Stimulated activated CD4-positive, alpha-beta T cell treated with anti-CD3 and anti-CD28 coated beads, Interleukin-1b, Interleukin-23, amount 100 ng/mL, for 4 hours (primary cell): ENCODE data around the gene EPN1.

ENCODE experiments used
- DNase-seq, 2 donors: peaks; one replicate each; pipeline ENCODE4 v3.0.0-alpha.2; 2020; ENCODE audit warnings: low read depth in 2 of 2

Gene EPN1

GRCh38 chr19:55660991-55661390 lies 14.0 kb upstream of the EPN1 start:
- no peak for DNase-seq

- no peak for DNase-seq
Observed at GRCh38 chr19:55661826-55662225, 13.2 kb upstream of the EPN1 start.

GRCh38 chr19:55663846-55664536 lies 11.0 kb upstream of the EPN1 start:
- no peak for DNase-seq

GRCh38 chr19:55666343-55667005 lies 8.6 kb upstream of the EPN1 start:
- no peak for DNase-seq

GRCh38 chr19:55667006-55667381 lies 8.0 kb upstream of the EPN1 start:
- DNase-seq: no peak

GRCh38 chr19:55667511-55667910 lies 7.5 kb upstream of the EPN1 start:
- no peak for DNase-seq

- DNase-seq: no peak
Observed at GRCh38 chr19:55667958-55668357, 7.1 kb upstream of the EPN1 start.

- no peak for DNase-seq
Observed at GRCh38 chr19:55668603-55669348, 6.2 kb upstream of the EPN1 start.

GRCh38 chr19:55669418-55670279 lies 5.4 kb upstream of the EPN1 start:
- DNase-seq: no peak

GRCh38 chr19:55670280-55671053 lies 4.6 kb upstream of the EPN1 start:
- DNase-seq: no peak

GRCh38 chr19:55671054-55671378 lies 4.0 kb upstream of the EPN1 start:
- no peak for DNase-seq

GRCh38 chr19:55672418-55672817 lies 2.6 kb upstream of the EPN1 start:
- DNase-seq: no peak

GRCh38 chr19:55673465-55673864 lies 1.6 kb upstream of the EPN1 start:
- DNase-seq: no peak

- no peak for DNase-seq
Observed at GRCh38 chr19:55673889-55674288, 1.1 kb upstream of the EPN1 start.

GRCh38 chr19:55674459-55674840 lies 576 bp upstream of the EPN1 start:
- DNase-seq: no peak

GRCh38 chr19:55675661-55676354 lies 782 bp downstream of the EPN1 start:
- DNase-seq: no peak

GRCh38 chr19:55676383-55676782 lies 1.4 kb downstream of the EPN1 start:
- DNase-seq: no peak

- DNase-seq: no peak
Observed at GRCh38 chr19:55676889-55677505, 2.0 kb downstream of the EPN1 start.

- no peak for DNase-seq
Observed at GRCh38 chr19:55677572-55678028, 2.6 kb downstream of the EPN1 start.

- DNase-seq: no peak
Observed at GRCh38 chr19:55678121-55678671, 3.2 kb downstream of the EPN1 start.
